ENCODE data around the gene PALM.

Gene PALM

DNA sequence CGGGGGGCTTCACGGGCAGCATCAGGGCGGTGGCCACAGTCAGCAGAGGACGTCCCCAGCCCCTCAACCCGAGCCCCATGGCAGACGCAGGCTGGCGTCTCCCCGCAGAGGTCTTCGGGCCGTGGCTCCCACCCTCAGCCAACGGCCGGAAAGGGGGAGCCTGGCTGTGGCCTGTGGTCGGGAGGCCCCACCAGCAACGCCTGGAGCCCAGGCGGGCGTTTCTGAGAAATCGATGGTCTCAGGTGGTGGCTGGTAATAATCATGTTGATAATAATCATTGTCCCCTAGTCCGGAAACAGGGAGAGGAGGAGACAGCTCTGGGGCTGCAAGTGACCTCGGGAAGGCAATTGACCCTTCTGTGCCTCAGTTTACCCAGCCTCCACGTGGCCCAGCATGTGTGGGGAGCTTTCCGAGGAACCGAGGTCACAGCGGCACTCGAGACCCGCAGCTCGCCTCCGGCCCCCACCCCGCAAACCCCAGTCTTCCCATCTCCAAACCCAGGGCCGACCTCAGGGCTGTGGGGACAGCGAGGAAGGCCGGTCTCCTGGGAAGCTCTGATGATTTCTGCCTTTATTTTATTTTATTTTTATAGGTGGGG lies 13.3 kb upstream of the PALM start, which contains the start of gene PRSS57:
Gene PRSS57, minus strand, starts transcription at position 101 of the 598 bp plus-strand sequence. Its CDS starts 22 bp downstream, at position 79.
- TF ChIP-seq FOXM1 (IDR thresholded peaks at IDR 0.05; ENCODE audit: borderline replicate concordance, low read depth) = no peak
- TF ChIP-seq, protein P1, sequence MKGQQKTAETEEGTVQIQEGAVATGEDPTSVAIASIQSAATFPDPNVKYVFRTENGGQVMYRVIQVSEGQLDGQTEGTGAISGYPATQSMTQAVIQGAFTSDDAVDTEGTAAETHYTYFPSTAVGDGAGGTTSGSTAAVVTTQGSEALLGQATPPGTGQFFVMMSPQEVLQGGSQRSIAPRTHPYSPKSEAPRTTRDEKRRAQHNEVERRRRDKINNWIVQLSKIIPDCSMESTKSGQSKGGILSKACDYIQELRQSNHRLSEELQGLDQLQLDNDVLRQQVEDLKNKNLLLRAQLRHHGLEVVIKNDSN (IDR thresholded peaks at IDR 0.05) = no peak

DNA sequence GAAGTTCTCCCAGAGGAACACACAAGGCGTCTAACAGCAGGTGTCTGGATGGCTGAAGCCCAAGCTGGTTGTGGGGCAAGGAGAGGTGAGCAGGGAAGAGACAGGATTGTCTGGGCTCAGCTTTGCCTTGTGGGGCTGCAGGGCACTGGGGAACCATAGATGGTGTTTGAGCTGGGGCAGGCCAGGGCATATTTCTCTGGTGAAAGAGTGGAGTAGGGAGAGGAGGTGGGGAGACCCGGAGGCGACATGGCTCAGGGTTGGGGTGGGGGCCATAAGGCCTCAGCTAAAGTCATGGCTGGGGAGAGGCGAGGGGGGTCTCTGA lies 5.4 kb upstream of the PALM start:
- no peak for TF ChIP-seq TEAD4 (IDR thresholded peaks at IDR 0.05)
- no peak for TF ChIP-seq FOXM1 (IDR thresholded peaks at IDR 0.05; ENCODE audit: borderline replicate concordance, low read depth)
- no peak for TF ChIP-seq EP300 (IDR thresholded peaks at IDR 0.05; ENCODE audit: borderline replicate concordance)
- TF ChIP-seq CREB1 (IDR thresholded peaks at IDR 0.05; ENCODE audit: low read depth) = no peak
- no peak for TF ChIP-seq NFIC (IDR thresholded peaks at IDR 0.05)
- TF ChIP-seq, protein P2, sequence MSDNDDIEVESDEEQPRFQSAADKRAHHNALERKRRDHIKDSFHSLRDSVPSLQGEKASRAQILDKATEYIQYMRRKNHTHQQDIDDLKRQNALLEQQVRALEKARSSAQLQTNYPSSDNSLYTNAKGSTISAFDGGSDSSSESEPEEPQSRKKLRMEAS (IDR thresholded peaks at IDR 0.05) = no peak
- no peak for TF ChIP-seq YY1 (IDR thresholded peaks at IDR 0.05; ENCODE audit: low read depth)
- TF ChIP-seq, protein P1 (IDR thresholded peaks at IDR 0.05) = no peak
- TF ChIP-seq, protein P3, sequence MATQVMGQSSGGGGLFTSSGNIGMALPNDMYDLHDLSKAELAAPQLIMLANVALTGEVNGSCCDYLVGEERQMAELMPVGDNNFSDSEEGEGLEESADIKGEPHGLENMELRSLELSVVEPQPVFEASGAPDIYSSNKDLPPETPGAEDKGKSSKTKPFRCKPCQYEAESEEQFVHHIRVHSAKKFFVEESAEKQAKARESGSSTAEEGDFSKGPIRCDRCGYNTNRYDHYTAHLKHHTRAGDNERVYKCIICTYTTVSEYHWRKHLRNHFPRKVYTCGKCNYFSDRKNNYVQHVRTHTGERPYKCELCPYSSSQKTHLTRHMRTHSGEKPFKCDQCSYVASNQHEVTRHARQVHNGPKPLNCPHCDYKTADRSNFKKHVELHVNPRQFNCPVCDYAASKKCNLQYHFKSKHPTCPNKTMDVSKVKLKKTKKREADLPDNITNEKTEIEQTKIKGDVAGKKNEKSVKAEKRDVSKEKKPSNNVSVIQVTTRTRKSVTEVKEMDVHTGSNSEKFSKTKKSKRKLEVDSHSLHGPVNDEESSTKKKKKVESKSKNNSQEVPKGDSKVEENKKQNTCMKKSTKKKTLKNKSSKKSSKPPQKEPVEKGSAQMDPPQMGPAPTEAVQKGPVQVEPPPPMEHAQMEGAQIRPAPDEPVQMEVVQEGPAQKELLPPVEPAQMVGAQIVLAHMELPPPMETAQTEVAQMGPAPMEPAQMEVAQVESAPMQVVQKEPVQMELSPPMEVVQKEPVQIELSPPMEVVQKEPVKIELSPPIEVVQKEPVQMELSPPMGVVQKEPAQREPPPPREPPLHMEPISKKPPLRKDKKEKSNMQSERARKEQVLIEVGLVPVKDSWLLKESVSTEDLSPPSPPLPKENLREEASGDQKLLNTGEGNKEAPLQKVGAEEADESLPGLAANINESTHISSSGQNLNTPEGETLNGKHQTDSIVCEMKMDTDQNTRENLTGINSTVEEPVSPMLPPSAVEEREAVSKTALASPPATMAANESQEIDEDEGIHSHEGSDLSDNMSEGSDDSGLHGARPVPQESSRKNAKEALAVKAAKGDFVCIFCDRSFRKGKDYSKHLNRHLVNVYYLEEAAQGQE (IDR thresholded peaks at IDR 0.05; ENCODE audit: low read depth) = no peak
- TF ChIP-seq CEBPB (IDR thresholded peaks at IDR 0.05) = no peak
- no peak for TF ChIP-seq TCF12 (IDR thresholded peaks at IDR 0.05; ENCODE audit: low read depth)
- no peak for TF ChIP-seq ZBTB7A (IDR thresholded peaks at IDR 0.05; ENCODE audit: low read depth)
- TF ChIP-seq EGR1 (IDR thresholded peaks at IDR 0.05) = no peak

DNA sequence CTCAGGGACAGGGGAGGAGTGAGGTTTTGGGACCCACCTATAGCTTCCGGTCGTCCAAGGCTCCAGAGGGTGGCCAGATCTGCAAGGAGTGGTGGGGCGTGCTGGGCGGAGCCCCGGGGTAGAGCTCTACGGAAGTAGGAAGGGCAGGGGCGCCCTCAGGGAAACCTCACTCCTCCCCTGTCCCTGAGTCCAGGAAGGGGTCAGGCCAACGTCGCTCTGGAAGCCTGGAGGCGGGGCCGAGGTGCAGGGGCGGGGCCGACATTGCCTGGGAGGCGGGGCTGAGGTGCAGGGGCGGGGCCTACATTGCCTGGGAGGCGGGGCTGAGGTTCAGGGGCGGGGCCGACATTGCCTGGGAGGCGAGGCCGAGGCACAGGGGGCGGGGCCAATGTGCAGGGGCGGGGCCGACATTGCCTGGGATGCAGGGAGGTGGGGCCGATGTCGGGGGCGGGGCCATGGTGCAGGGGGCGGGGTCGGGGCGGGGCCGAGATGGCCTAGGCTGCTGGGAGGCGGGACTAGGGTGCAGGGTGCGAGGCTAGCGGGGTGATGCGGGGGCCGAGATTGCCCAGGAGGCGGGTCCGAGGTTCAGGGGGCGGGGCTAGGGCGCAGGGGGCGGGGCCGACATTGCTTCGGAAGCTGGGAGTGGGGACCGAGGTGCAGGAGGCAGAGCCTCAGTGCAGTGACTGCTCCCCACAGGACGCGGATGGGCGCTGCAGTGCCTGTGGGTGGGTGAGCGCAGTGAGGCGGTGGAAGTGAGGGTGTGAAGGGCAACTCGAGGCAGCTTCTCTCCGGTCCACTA lies 4.9 kb upstream of the PALM start:
- TF ChIP-seq NFIC (IDR thresholded peaks at IDR 0.05) (no peak), TCF12 (IDR thresholded peaks at IDR 0.05; ENCODE audit: low read depth) (no peak), EGR1 (IDR thresholded peaks at IDR 0.05) (no peak; the same call in 1 of the 2 replicates), RAD21 (IDR thresholded peaks at IDR 0.05; ENCODE audit: low read depth) (peak; percentile 15; the same call in 1 of the 2 replicates), ZBTB7A (IDR thresholded peaks at IDR 0.05; ENCODE audit: low read depth) (0 out of 2 replicates have a peak, but pooled peaks have one; percentile 54), TAF1 (IDR thresholded peaks at IDR 0.05; ENCODE audit: low read depth) (peak; percentile 60; the same call in 1 of the 2 replicates)
- TF ChIP-seq, protein P2 (IDR thresholded peaks at IDR 0.05) = peak; percentile 82
- TF ChIP-seq, protein P1 (IDR thresholded peaks at IDR 0.05) = no peak

DNA sequence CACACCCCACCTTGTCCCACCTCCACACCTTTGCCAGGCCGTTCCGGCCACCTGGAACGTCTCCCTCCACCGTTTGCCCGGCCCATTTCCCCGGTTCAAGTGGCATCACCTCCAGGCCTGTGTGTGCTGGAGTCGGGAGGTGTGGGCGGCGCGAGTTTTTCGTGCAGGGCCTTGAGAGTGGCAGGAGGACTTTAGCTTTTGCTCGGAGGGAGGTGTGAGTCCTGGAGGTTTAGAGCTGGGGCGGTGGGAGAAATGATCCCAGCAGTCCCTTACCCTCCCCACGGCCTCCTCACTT lies 4.3 kb upstream of the PALM start:
- 0 out of 2 replicates have a peak, but pooled peaks have one; percentile 21 for TF ChIP-seq TCF12 (IDR thresholded peaks at IDR 0.05; ENCODE audit: low read depth)
- TF ChIP-seq, protein P3 (IDR thresholded peaks at IDR 0.05; ENCODE audit: low read depth) = no peak
- 0 out of 2 replicates have a peak, but pooled peaks have one; percentile 8 for TF ChIP-seq TEAD4 (IDR thresholded peaks at IDR 0.05)
- no peak for TF ChIP-seq NFIC (IDR thresholded peaks at IDR 0.05)
- 0 out of 2 replicates have a peak, but pooled peaks have one; percentile 19 for TF ChIP-seq EGR1 (IDR thresholded peaks at IDR 0.05)

DNA sequence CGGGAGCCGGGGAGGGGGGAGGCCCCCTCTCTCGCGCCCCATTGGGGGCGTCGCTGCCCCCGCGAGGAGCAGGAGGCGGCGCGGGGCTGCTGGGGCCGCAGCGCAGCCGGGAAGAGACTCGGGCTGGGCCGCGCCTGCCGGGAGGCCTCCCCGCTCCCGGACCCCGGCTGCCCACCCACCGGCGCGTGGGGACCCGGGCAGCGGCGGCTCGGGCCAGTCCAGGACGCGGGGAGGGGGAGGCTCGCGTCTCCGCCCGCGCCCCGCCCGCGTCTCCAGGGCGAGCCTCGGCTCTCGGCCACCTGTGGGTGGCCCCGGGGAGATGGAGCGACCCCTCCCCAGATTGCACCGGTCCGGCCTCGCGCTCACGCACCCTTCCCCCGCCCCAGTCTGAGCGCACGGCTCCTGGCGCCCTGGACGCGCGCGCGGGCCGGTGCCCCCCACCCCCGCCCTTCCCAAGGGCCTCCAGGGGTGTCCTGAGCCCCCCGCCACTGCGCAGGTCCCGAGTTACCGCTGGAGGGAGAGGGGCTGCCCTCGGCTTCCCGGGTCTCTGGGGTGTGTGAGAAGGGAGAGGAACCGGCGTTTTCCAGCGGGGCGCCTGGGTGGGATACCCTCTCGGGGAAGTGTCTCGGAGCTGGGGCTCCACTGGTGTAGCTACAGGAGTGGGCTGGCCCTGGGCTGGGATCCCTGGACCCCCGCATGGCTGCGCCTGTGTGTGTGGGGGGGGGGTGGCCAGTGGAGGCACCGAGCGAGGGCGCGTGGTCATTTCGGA lies 645 bp downstream of the PALM start:
- peak; percentile 69; the same call in 1 of the 2 replicates for TF ChIP-seq ZBTB7A (IDR thresholded peaks at IDR 0.05; ENCODE audit: low read depth)
- TF ChIP-seq CREB1 (IDR thresholded peaks at IDR 0.05; ENCODE audit: low read depth) = no peak
- TF ChIP-seq, protein P3 (IDR thresholded peaks at IDR 0.05; ENCODE audit: low read depth) = no peak
